COLO829 (cell line): ENCODE results near the gene PPP4R4.
"Not testable (repeated sequence)": the region's sequence is repeated elsewhere in the genome, so short reads cannot be mapped to it uniquely, and the experiment has no call there.

Experiments used
- DNase-seq: peaks from one replicate; pipeline ENCODE4 v3.0.0; 2012; ENCODE audit warnings: low spot score

PPP4R4 gene

GRCh38 chr14:94269156-94269555, 95.0 kb downstream of the PPP4R4 start:
- DNase-seq, result peak; percentile 81

- DNase-seq, result not testable (repeated sequence)
Measured at GRCh38 chr14:94276898-94277561, 102.9 kb downstream of the PPP4R4 start.

GRCh38 chr14:94278731-94279130, 104.6 kb downstream of the PPP4R4 start:
- no peak for DNase-seq

GRCh38 chr14:94282991-94283723, 109.0 kb downstream of the PPP4R4 start:
- no peak for DNase-seq

- no peak for DNase-seq
Measured at GRCh38 chr14:94284221-94284620, 110.1 kb downstream of the PPP4R4 start.

GRCh38 chr14:94285158-94285557, 111.0 kb downstream of the PPP4R4 start:
- DNase-seq, result no peak

- no peak for DNase-seq
Measured at GRCh38 chr14:94288610-94289465, 114.7 kb downstream of the PPP4R4 start.

- no peak for DNase-seq
Measured at GRCh38 chr14:94290197-94290596, 116.1 kb downstream of the PPP4R4 start.

- DNase-seq, result no peak
Measured at GRCh38 chr14:94291159-94291905, 117.2 kb downstream of the PPP4R4 start.

GRCh38 chr14:94291906-94292525, 117.9 kb downstream of the PPP4R4 start:
- no peak for DNase-seq

- DNase-seq, result no peak
Measured at GRCh38 chr14:94292526-94292871, 118.4 kb downstream of the PPP4R4 start.

- no peak for DNase-seq
Measured at GRCh38 chr14:94292872-94293577, 118.9 kb downstream of the PPP4R4 start, which contains the start of gene SERPINA10. Gene SERPINA10, minus strand, starts transcription at chr14:94293268. Its CDS starts 2,675 bp downstream, at chr14:94290593.

GRCh38 chr14:94293578-94293924, 119.4 kb downstream of the PPP4R4 start:
- no peak for DNase-seq

GRCh38 chr14:94295360-94296180, 121.4 kb downstream of the PPP4R4 start:
- no peak for DNase-seq

- not testable (repeated sequence) for DNase-seq
Measured at GRCh38 chr14:94296181-94296545, 122.0 kb downstream of the PPP4R4 start.

- no peak for DNase-seq
Measured at GRCh38 chr14:94298130-94298529, 124.0 kb downstream of the PPP4R4 start.

- no peak for DNase-seq
Measured at GRCh38 chr14:94303111-94303510, 129.0 kb downstream of the PPP4R4 start.

GRCh38 chr14:94304243-94304642, 130.1 kb downstream of the PPP4R4 start:
- no peak for DNase-seq

GRCh38 chr14:94305620-94306019, 131.5 kb downstream of the PPP4R4 start:
- DNase-seq, result no peak
